OCI-LY1 (cell line): ENCODE results near the gene HSPA12A.

Source experiments
- H2AFZ ChIP-seq: fragments of 200-600 bp; sonication (generic), shearing (Covaris generic); 2 replicates; pipeline ENCODE4 v1.6.0; 2014; ENCODE audit warnings: antibody characterized with exemption, mild to moderate bottlenecking, low read length
- H3F3A ChIP-seq: fragments of 200-600 bp; sonication (generic), shearing (Covaris generic); 2 replicates; pipeline ENCODE4 v1.6.0; 2014; ENCODE audit warnings: mild to moderate bottlenecking, antibody characterized with exemption, low read length, moderate library complexity; ENCODE audit not compliant: insufficient read depth
- H3K27ac ChIP-seq: fragments of 200-600 bp; sonication (generic); 2 replicates; pipeline ENCODE4 v1.5.1; 2014; ENCODE audit warnings: low read length, mixed run types, mild to moderate bottlenecking, low read depth; ENCODE audit not compliant: poor library complexity, severe bottlenecking
- H3K27me3 ChIP-seq: fragments of 200-600 bp; sonication (generic); 2 replicates; pipeline ENCODE4 v1.6.0; 2014; ENCODE audit warnings: antibody characterized with exemption, mild to moderate bottlenecking, low read length, moderate library complexity; ENCODE audit not compliant: insufficient read depth
- H3K36me3 ChIP-seq: fragments of 200-600 bp; sonication (generic); 2 replicates; pipeline ENCODE4 v1.6.1; 2014; ENCODE audit warnings: mild to moderate bottlenecking, antibody characterized with exemption, low read length, moderate library complexity, mixed read lengths; ENCODE audit not compliant: insufficient read depth
- H3K4me1 ChIP-seq: fragments of 200-600 bp; sonication (generic); 2 replicates; pipeline ENCODE4 v1.5.1; 2014; ENCODE audit warnings: mild to moderate bottlenecking, low read length, moderate library complexity; ENCODE audit not compliant: insufficient read depth, severe bottlenecking
- H3K4me2 ChIP-seq: fragments of 200-600 bp; sonication (generic), shearing (Covaris generic); 2 replicates; pipeline ENCODE4 v1.6.1; 2014; ENCODE audit warnings: low read length
- H3K4me3 ChIP-seq: fragments of 200-600 bp; sonication (generic); 2 replicates; pipeline ENCODE4 v1.5.1; 2014; ENCODE audit warnings: low read length, low read depth, mild to moderate bottlenecking, mixed read lengths; ENCODE audit not compliant: poor library complexity, severe bottlenecking
- H3K79me2 ChIP-seq: fragments of 200-600 bp; shearing (Covaris generic); 2 replicates; pipeline ENCODE4 v1.6.1; 2016; ENCODE audit warnings: mixed run types, low read length, mixed read lengths; ENCODE audit not compliant: insufficient read depth
- H3K9ac ChIP-seq: fragments of 200-600 bp; sonication (generic), shearing (Covaris generic); 2 replicates; pipeline ENCODE4 v1.6.1; 2014; ENCODE audit warnings: mild to moderate bottlenecking, low read length, mixed read lengths
- H3K9me2 ChIP-seq: fragments of 200-600 bp; sonication (generic), shearing (Covaris generic); 2 replicates; pipeline ENCODE4 v1.6.1; 2014; ENCODE audit warnings: low read depth, mild to moderate bottlenecking, low read length, mixed read lengths
- H3K9me3 ChIP-seq: fragments of 200-600 bp; shearing (Covaris generic); 2 replicates; pipeline ENCODE4 v1.6.1; 2014; ENCODE audit warnings: low read length, mixed read lengths
- H4K20me1 ChIP-seq: fragments of 200-600 bp; sonication (generic), shearing (Covaris generic); 2 replicates; pipeline ENCODE4 v1.6.0; 2016; ENCODE audit warnings: mild to moderate bottlenecking, low read length; ENCODE audit not compliant: insufficient read depth
- EZH2 ChIP-seq: fragments of 200-600 bp; sonication (generic), shearing (Covaris generic); IDR thresholded peaks from 2 replicates; pipeline ENCODE4 v1.8.0; 2017; ENCODE audit warnings: borderline replicate concordance, mixed run types, mild to moderate bottlenecking, antibody characterized with exemption, low read length, moderate library complexity, mixed read lengths
- TF ChIP-seq, protein P1 (sequence below): fragments of 200-600 bp; sonication (generic), shearing (Covaris generic); IDR thresholded peaks from 2 replicates; pipeline ENCODE4 v1.5.1; 2017; ENCODE audit warnings: mild to moderate bottlenecking, antibody characterized with exemption, low read length, moderate library complexity, mixed read lengths

Gene HSPA12A

GRCh38 chr10:116625845-116626244 lies 116.5 kb downstream of the HSPA12A start:
- TF ChIP-seq, protein P1, sequence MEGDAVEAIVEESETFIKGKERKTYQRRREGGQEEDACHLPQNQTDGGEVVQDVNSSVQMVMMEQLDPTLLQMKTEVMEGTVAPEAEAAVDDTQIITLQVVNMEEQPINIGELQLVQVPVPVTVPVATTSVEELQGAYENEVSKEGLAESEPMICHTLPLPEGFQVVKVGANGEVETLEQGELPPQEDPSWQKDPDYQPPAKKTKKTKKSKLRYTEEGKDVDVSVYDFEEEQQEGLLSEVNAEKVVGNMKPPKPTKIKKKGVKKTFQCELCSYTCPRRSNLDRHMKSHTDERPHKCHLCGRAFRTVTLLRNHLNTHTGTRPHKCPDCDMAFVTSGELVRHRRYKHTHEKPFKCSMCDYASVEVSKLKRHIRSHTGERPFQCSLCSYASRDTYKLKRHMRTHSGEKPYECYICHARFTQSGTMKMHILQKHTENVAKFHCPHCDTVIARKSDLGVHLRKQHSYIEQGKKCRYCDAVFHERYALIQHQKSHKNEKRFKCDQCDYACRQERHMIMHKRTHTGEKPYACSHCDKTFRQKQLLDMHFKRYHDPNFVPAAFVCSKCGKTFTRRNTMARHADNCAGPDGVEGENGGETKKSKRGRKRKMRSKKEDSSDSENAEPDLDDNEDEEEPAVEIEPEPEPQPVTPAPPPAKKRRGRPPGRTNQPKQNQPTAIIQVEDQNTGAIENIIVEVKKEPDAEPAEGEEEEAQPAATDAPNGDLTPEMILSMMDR, result no peak
- no peak for TF ChIP-seq EZH2
- Histone ChIP-seq H3K36me3 (no peaks in the 10 kb centered on the region), H3K9ac (no peak overlapping the region), H3K27me3 (no peaks in the 10 kb centered on the region), H3K4me2 (no peak overlapping the region), H3K4me3 (no peak overlapping the region), H3F3A (no peaks in the 10 kb centered on the region), H3K9me2 (no peaks in the 10 kb centered on the region), H2AFZ (no peak overlapping the region), H3K4me1 (no peaks in the 10 kb centered on the region), H4K20me1 (no peaks in the 10 kb centered on the region), H3K9me3 (no peaks in the 10 kb centered on the region), H3K79me2 (no peaks in the 10 kb centered on the region), H3K27ac (no peak overlapping the region)

DNA sequence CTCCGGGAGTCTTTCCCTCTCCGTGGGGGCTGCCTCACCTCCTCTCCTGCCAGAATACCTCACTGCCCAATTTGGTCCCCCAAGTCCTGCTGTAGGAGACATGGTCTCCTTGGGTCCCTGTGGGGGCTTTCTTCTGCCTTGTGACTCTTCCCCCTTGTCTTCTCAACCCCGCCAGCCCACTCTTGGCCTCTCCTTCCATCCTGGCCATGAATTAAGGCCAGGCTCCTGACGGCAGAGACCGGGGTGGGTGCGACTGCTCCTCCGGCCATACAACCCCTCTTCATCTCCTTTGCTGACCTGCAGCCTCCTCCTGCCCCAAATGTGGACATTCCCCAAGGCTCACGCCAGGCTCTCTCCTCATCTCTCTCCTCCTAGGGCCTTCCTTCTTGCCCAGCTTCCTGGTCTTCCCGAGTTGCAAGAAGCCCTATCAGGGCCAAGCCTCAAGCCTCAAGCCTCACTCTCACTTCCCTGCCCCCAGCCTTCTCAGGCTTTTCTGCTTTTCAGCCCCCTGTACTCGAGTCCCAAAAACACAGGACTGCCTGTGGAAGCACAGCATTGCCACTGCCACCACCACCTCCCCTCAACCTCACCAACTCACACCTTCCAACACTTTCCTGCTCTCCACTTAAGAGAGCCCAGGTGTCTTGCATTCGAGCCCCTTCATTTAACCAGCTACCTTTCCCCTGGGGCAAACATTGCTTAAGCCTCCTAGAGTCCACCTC lies 120.3 kb downstream of the HSPA12A start:
- Histone ChIP-seq H3K79me2 (no peaks in the 10 kb centered on the region), H3K27ac (no peak overlapping the region), H3K9ac (no peak overlapping the region), H3K4me2 (no peak overlapping the region), H3K4me1 (no peaks in the 10 kb centered on the region), H4K20me1 (no peaks in the 10 kb centered on the region), H3K9me2 (no peaks in the 10 kb centered on the region), H3K4me3 (no peak overlapping the region), H3F3A (no peaks in the 10 kb centered on the region), H3K9me3 (no peaks in the 10 kb centered on the region), H2AFZ (no peak overlapping the region), H3K27me3 (no peaks in the 10 kb centered on the region), H3K36me3 (no peaks in the 10 kb centered on the region)
- no peak for TF ChIP-seq EZH2
- TF ChIP-seq, protein P1, result no peak

- Histone ChIP-seq H3K9me2 (no peaks in the 10 kb centered on the region), H4K20me1 (no peaks in the 10 kb centered on the region), H3F3A (no peaks in the 10 kb centered on the region), H3K27me3 (no peaks in the 10 kb centered on the region), H3K9ac (no peak overlapping the region), H3K36me3 (no peaks in the 10 kb centered on the region), H3K4me3 (no peak overlapping the region), H3K27ac (no peak overlapping the region), H3K79me2 (no peaks in the 10 kb centered on the region), H3K4me2 (no peak overlapping the region), H3K9me3 (no peaks in the 10 kb centered on the region), H2AFZ (no peak overlapping the region), H3K4me1 (no peaks in the 10 kb centered on the region)
- no peak for TF ChIP-seq EZH2
- TF ChIP-seq, protein P1, result no peak
Measured at GRCh38 chr10:116621476-116621875, 120.9 kb downstream of the HSPA12A start.
